ENCODE measurements around the gene ZNF618. TPM values are rescaled to one million over a fixed set of nuclear protein-coding genes. Genes with fewer than 3 reads are reported as not detected.

Gene ZNF618
- total and polyA plus RNA-seq, 7 donors = 0.92 to 8.0 (median 2.3) TPM

- Histone ChIP-seq H3K4me3 (no peak overlapping the region), H3K36me3 (peaks cover 0 to 38% (median 1%) of the 10 kb centered on the region in 4 donors), H3K27ac (no peak overlapping the region), H3K9me3 (peaks cover 0 to 6% (median 2%) of the 10 kb centered on the region in 4 donors), H3K4me1 (no peaks in the 10 kb centered on the region), H3K27me3 (no peaks in the 10 kb centered on the region)
- WGBS, 2 donors = 86 to 91% methylated on average over 2 of the region's 2 CpGs
- no peak for TF ChIP-seq POLR2AphosphoS5 (IDR thresholded peaks at IDR 0.05)
- no peak for TF ChIP-seq POLR2A (IDR thresholded peaks at IDR 0.05)
- no peak for DNase-seq
- intact Hi-C loops (cut with DNase I) = no loop called here
These were observed 139.5 kb downstream of the ZNF618 start for GRCh38 chr9:114015607-114016006.

GRCh38 chr9:114016101-114016500 lies 140.0 kb downstream of the ZNF618 start:
- DNase-seq = peak; percentile 34
- peaks cover 0 to 38% (median 1%) of the 10 kb centered on the region in 4 donors for H3K36me3 ChIP-seq
- TF ChIP-seq POLR2A (IDR thresholded peaks at IDR 0.05) (no peak), CTCF (IDR thresholded peaks at IDR 0.05) (no peak), POLR2AphosphoS5 (IDR thresholded peaks at IDR 0.05) (no peak), EP300 (IDR thresholded peaks at IDR 0.05) (no peak)
- no peak overlapping the region for H3K4me3 ChIP-seq
- H3K27ac ChIP-seq = no peak overlapping the region
- H3K4me1 ChIP-seq = no peaks in the 10 kb centered on the region
- no peaks in the 10 kb centered on the region for H3K27me3 ChIP-seq
- intact Hi-C loops (cut with DNase I) = no loop called here
- WGBS, 2 donors = 89 to 91% methylated on average over 6 of the region's 6 CpGs
- peaks cover 0 to 6% (median 2%) of the 10 kb centered on the region in 4 donors for H3K9me3 ChIP-seq

GRCh38 chr9:114016629-114017423 lies 140.7 kb downstream of the ZNF618 start:
- Histone ChIP-seq H3K27ac (no peak overlapping the region), H3K36me3 (peaks cover 0 to 41% (median 1%) of the 10 kb centered on the region in 4 donors), H3K9me3 (peaks cover 0 to 6% (median 2%) of the 10 kb centered on the region in 4 donors), H3K4me1 (no peaks in the 10 kb centered on the region), H3K4me3 (no peak overlapping the region), H3K27me3 (no peaks in the 10 kb centered on the region)
- intact Hi-C loops (cut with DNase I) = no loop called here
- 87 to 90% methylated on average over 14 of the region's 14 CpGs for WGBS, 2 donors
- peak; percentile 54 for DNase-seq
- TF ChIP-seq POLR2A (IDR thresholded peaks at IDR 0.05) (no peak), EP300 (IDR thresholded peaks at IDR 0.05) (no peak), CTCF (IDR thresholded peaks at IDR 0.05) (no peak), POLR2AphosphoS5 (IDR thresholded peaks at IDR 0.05) (no peak)

- intact Hi-C loops (cut with DNase I) = no loop called here
These were observed 141.9 kb downstream of the ZNF618 start for GRCh38 chr9:114017741-114018715.

More at GRCh38 chr9:114017741-114018715, 141.9 kb downstream of the ZNF618 start:
- peaks cover 0 to 51% (median 1%) of the 10 kb centered on the region in 4 donors for H3K36me3 ChIP-seq
- no peak for TF ChIP-seq EP300 (IDR thresholded peaks at IDR 0.05)
- no peak for TF ChIP-seq POLR2A (IDR thresholded peaks at IDR 0.05)
- no peak for TF ChIP-seq CTCF (IDR thresholded peaks at IDR 0.05)
- no peak for TF ChIP-seq POLR2AphosphoS5 (IDR thresholded peaks at IDR 0.05)
- H3K4me1 ChIP-seq = no peaks in the 10 kb centered on the region
- DNase-seq = peak; percentile 48
- H3K27ac ChIP-seq = no peak overlapping the region
- WGBS, 2 donors = 84 to 91% methylated on average over 6 of the region's 6 CpGs
- H3K27me3 ChIP-seq = no peaks in the 10 kb centered on the region
- H3K9me3 ChIP-seq = peaks cover 0 to 12% (median 2%) of the 10 kb centered on the region in 4 donors
- no peak overlapping the region for H3K4me3 ChIP-seq
